Measurements from ENCODE around the gene ACRBP.

The ACRBP gene

DNA sequence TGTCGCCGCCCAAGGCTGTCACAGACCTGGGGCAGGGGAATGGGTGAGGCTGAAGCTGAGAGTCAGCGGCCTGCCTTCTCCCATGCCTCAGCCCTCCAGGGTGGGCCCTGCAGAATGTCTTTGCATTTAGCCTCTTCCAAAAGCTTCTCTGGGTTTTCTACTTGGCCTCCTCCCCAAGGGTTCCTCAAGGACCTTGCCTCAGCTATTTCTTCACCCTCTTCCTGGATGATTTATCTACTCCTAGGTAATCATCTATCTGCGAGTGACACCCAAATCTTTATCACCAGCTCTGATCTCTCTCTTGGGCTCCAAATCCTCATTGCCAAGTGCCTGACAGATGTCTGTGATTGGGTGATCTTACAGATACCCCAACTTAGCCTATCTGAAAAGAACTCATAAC, 6.7 kb downstream of the ACRBP start:
- TF ChIP-seq CTCF (IDR thresholded peaks at IDR 0.05; ENCODE audit: borderline replicate concordance, insufficient read depth, low read depth, low read length) = no peak
- H3K4me3 ChIP-seq (ENCODE audit: low read depth, low read length) = no peak overlapping the region

DNA sequence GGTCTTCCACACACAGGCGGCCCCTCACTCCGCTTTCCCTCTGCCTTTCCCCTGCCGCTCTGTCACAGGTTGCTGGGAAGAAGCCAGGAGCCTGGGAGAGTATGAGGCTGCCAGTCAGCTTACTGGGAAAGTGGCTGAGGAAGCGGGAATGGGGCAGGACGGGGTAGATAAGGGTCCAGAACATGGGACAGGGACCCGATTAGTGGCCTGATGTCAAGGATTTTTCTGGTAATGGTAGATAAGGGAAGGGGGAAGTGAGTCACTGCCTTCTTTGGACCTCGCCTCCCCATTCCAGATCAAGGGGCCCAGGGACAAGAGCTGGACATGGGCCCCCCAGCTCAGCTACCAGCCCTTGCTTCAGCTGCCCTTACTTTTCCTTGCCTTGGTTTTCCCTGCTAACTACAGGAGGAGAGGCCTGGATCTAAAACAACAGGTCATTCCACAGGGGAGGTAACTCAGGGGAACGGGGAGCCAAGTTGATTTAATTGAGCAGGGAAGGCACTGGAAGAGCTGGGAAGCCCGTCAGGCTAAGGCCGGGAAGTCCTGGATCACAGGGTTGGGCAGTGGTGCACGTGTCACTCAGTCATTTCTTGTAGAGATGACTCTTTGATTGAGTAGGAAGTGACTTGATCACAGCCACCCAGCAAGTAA, 8.0 kb downstream of the ACRBP start:
- TF ChIP-seq CTCF (IDR thresholded peaks at IDR 0.05; ENCODE audit: borderline replicate concordance, insufficient read depth, low read depth, low read length) = no peak
- no peak overlapping the region for H3K4me3 ChIP-seq (ENCODE audit: low read depth, low read length)

- H3K4me3 ChIP-seq (ENCODE audit: low read depth, low read length) = no peak overlapping the region
- TF ChIP-seq CTCF (IDR thresholded peaks at IDR 0.05; ENCODE audit: borderline replicate concordance, insufficient read depth, low read depth, low read length) = no peak
Measured at GRCh38 chr12:6638305-6638704, 8.9 kb downstream of the ACRBP start.

GRCh38 chr12:6635856-6636531, 11.2 kb downstream of the ACRBP start, which contains the start of gene LPAR5:
Gene LPAR5, minus strand, starts transcription at chr12:6635959. Its CDS starts 14,711 bp downstream, at chr12:6621248.
- TF ChIP-seq CTCF (IDR thresholded peaks at IDR 0.05; ENCODE audit: borderline replicate concordance, insufficient read depth, low read depth, low read length) = no peak
- H3K4me3 ChIP-seq (ENCODE audit: low read depth, low read length) = peak within 1 kb of the TSS; percentile 48

GRCh38 chr12:6635375-6635855, 11.8 kb downstream of the ACRBP start:
- TF ChIP-seq CTCF (IDR thresholded peaks at IDR 0.05; ENCODE audit: borderline replicate concordance, insufficient read depth, low read depth, low read length) = no peak
- peak overlapping the region; percentile 48 for H3K4me3 ChIP-seq (ENCODE audit: low read depth, low read length)

GRCh38 chr12:6632026-6632983, 14.9 kb downstream of the ACRBP start:
- H3K4me3 ChIP-seq (ENCODE audit: low read depth, low read length) = peak overlapping the region; percentile 41
- TF ChIP-seq CTCF (IDR thresholded peaks at IDR 0.05; ENCODE audit: borderline replicate concordance, insufficient read depth, low read depth, low read length) = no peak

All from GM12875 (cell line).